Thoracic aorta (tissue), 2 donors: ENCODE data around the gene SLC16A8. TPM values are rescaled to one million over a fixed set of nuclear protein-coding genes. Genes with fewer than 3 reads are reported as not detected.

Experiments used
- ATAC-seq: fragments of 150-250 bp; one replicate; pipeline ENCODE4 v1.8.0; 2017; ENCODE audit warnings: low read depth; ENCODE audit not compliant: insufficient number of reproducible peaks, low FRiP score
- DNase-seq: peaks from one replicate; pipeline ENCODE4 v3.0.0-alpha.2; 2020; ENCODE audit warnings: low spot score
- H3K27ac ChIP-seq, 2 donors: fragments of 200-600 bp; sonication (generic); 1 replicate in 1 of 2; 2 replicates in 1 of 2; pipeline ENCODE4 v1.5.1; 2016; ENCODE audit warnings: mild to moderate bottlenecking in 2 of 2, moderate library complexity in 2 of 2
- H3K27me3 ChIP-seq: fragments of 200-600 bp; sonication (generic); replicated peaks from 2 replicates; pipeline ENCODE4 v1.6.0; 2016; ENCODE audit warnings: mild to moderate bottlenecking; ENCODE audit not compliant: insufficient read depth
- H3K36me3 ChIP-seq: fragments of 200-600 bp; sonication (generic); one replicate; pipeline ENCODE4 v1.5.1; 2016
- H3K4me1 ChIP-seq, 2 donors: fragments of 200-600 bp; sonication (generic); 1 replicate in 1 of 2; 2 replicates in 1 of 2; pipeline versions ENCODE4 v1.5.1 to v1.6.0; 2016; ENCODE audit warnings: low read depth in 2 of 2, mild to moderate bottlenecking in 1 of 2; ENCODE audit not compliant: control insufficient read depth in 1 of 2
- H3K4me3 ChIP-seq: fragments of 200-600 bp; sonication (generic); 2 replicates; pipeline ENCODE4 v1.5.1; 2016; ENCODE audit warnings: mild to moderate bottlenecking
- H3K9me3 ChIP-seq: fragments of 200-600 bp; sonication (generic); 2 replicates; pipeline ENCODE4 v1.5.1; 2016
- total RNA-seq, 2 donors: library from RNA; depleted of rRNA; stranded (reverse); fragments of >200 nt; gene quantifications; one replicate each; pipeline versions ENCODE4 v1.1.0 to v1.2.3, GENCODE V29; 2016
- TF ChIP-seq, protein P1 (sequence below): fragments of 200-600 bp; sonication (generic); IDR thresholded peaks from one replicate; pipeline ENCODE4 v1.5.1; 2019; ENCODE audit warnings: antibody characterized with exemption

Gene SLC16A8
- total RNA-seq, 2 donors from 2014 or later: 1.2 to 1.5 TPM

DNA sequence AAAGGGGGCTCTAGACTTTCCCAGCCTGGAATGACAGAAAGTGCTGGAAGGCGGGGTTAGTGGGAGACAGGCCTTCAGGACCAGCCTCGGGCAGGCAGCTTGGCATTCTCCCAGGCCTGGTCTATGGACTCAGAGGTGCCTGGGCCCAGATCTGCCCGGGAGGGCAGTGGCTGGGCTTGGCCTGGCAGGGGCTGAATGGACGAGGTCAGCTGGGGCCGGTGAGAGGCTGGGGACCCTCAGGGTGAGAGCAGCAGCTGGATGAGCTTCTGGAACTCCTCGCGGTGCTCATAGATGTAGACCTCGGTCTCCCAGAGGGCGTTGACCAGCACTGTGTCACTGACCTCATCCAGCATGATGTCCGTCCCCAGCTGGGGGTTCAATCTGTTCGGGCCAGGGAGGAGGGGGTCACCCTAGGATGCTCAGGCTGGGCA lies 28.0 kb upstream of the SLC16A8 start:
- TF ChIP-seq, protein P1, sequence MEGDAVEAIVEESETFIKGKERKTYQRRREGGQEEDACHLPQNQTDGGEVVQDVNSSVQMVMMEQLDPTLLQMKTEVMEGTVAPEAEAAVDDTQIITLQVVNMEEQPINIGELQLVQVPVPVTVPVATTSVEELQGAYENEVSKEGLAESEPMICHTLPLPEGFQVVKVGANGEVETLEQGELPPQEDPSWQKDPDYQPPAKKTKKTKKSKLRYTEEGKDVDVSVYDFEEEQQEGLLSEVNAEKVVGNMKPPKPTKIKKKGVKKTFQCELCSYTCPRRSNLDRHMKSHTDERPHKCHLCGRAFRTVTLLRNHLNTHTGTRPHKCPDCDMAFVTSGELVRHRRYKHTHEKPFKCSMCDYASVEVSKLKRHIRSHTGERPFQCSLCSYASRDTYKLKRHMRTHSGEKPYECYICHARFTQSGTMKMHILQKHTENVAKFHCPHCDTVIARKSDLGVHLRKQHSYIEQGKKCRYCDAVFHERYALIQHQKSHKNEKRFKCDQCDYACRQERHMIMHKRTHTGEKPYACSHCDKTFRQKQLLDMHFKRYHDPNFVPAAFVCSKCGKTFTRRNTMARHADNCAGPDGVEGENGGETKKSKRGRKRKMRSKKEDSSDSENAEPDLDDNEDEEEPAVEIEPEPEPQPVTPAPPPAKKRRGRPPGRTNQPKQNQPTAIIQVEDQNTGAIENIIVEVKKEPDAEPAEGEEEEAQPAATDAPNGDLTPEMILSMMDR: no peak
- Histone ChIP-seq H3K9me3 (no peaks in the 10 kb centered on the region), H3K27me3 (no peaks in the 10 kb centered on the region), H3K27ac (no peak overlapping the region), H3K36me3 (no peaks in the 10 kb centered on the region), H3K4me1 (peaks cover 0 to 34% of the 10 kb centered on the region in 2 donors), H3K4me3 (no peak overlapping the region)
- ATAC-seq (no peak), DNase-seq (no peak)

DNA sequence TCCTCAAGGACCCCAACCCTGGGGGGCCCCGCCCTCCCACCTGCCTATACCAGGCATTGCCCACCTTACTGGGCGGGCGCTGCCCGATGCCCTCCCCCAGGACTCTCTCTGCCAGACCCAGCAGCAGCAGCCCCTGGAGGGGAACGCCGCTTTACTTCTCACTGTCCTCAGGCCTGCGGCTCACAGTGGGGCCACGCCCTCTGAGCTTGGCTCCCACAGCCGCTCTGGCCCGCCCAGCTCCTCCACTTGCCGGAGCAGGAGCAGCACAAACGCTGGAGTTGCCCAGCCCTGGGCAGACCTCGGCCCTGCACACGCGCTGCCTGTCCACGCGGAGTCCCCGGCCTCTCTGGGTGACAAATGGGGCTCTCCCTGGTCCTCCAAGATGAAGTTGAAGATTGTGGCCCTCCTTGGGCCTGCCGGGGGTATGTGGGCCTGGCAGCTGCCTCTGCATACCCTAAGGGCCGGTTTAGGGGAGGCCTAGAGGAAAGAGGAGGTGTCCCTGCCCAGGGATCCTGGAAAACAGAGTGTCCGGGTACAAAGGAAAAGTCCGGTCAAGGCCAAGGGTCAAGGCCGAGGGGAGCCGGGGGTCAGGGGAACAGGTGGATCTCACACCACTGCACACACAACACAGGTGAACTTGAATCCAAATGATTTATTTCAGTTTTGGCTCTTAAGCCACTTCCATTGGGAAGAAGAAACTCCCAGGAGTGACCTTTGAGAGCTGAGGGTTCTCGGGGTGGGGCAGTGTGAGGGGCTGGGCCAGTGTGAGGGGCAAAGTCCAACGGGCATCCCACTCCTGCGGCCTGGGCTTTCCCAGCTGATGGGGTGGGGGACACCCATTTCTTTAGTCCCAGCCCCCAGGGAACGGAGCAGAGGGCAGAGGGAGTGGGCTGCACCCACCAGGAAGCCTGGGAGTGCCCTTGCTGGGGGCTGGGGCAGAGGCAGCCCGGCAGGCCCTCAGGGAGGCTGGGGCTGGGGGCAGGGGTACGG lies 27.2 kb upstream of the SLC16A8 start:
- no peak overlapping the region for H3K27ac ChIP-seq
- H3K9me3 ChIP-seq: no peaks in the 10 kb centered on the region
- H3K27me3 ChIP-seq: no peaks in the 10 kb centered on the region
- H3K36me3 ChIP-seq: no peaks in the 10 kb centered on the region
- ATAC-seq (no peak), DNase-seq (no peak)
- H3K4me3 ChIP-seq: no peak overlapping the region
- peaks cover 0 to 34% of the 10 kb centered on the region in 2 donors for H3K4me1 ChIP-seq
- TF ChIP-seq, protein P1: no peak

DNA sequence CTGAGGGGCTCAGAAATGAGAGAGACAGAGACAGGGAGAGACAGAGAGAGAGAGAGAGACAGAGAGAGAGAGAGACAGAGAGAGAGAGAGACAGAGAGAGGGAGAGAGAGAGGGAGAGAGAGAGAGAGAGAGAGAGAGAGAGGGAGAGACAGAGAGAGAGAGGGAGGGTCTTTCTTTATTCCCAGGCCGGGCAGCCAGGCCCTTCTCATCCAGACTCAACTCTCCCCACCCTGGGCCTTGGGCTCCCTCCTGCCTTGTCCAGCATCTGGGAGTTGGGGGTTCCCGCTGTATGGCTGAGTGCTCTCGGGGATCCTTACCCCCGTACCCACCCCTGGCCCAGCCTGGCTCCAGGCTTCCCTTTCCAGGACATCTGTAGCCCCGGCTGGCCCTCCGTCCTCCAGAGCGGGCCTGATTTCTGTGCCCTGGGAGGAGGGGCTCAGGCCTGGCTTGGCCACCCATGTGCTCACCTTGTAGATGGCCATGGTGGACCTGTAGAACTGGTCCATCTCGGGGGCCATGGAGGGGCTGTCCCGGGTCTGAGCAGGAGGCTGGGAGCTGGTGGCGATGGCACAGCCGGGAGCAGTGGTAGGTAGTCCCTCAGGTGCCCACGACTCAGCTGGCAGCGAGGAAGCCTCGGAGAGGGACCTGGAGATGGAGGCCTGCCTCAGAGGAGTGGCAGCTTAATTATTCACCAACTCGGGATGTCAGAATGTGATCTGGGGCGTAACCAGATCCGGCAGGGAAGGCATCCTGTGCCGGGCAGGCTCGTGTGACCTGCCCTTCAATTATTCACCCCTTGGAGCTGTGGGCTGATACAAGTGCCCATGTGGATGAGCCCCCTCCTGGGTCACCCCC lies 26.3 kb upstream of the SLC16A8 start, which contains the start of gene BAIAP2L2:
BAIAP2L2 (minus strand) TSS at position 677 of the 855 bp plus-strand sequence; CDS start at position 518, 159 bp downstream.
- no peak within 1 kb of the TSS for H3K27ac ChIP-seq

DNA sequence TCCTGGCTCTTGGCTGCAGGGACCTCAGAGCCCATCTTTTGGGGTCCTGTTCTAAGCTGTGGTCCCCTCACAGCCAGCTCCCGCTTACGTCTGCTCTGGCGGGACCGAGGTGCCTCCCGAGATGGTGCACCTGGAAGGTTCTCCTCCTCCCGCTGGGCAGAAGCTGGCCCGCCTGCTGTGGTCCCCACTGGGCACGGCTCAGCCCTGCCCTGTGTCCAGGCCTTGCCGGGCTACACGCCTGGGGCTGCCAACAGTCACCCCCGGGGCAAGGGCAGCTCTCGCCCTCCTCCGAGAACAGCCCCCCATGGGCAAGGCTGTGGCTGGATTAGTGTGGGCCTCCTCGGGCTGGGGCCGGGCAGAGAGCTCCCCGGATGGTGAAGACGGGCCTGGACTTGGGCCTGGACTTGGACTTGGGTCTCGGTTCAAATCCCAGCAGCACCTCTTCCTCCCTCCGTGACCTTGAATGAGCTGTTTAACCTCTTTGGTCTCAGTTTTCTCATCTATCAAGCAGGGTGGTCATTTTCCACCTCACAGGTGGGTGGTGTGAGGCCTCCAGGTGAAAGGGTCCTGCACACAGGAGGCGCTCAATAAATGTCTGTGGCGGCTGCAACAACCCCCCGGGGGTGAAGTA lies 25.5 kb upstream of the SLC16A8 start:
- TF ChIP-seq, protein P1: no peak
- no peak for ATAC-seq
- Histone ChIP-seq H3K36me3 (no peaks in the 10 kb centered on the region), H3K27me3 (no peaks in the 10 kb centered on the region), H3K27ac (no peak overlapping the region), H3K4me3 (no peak overlapping the region), H3K4me1 (peaks cover 0 to 28% of the 10 kb centered on the region in 2 donors), H3K9me3 (no peaks in the 10 kb centered on the region)
- no peak for DNase-seq

More for the DNA sequence above, 26.3 kb upstream of the SLC16A8 start, which contains the start of gene BAIAP2L2:
- Histone ChIP-seq H3K4me1 (peaks cover 0 to 34% of the 10 kb centered on the region in 2 donors), H3K9me3 (no peaks in the 10 kb centered on the region), H3K4me3 (no peak within 1 kb of the TSS), H3K36me3 (no peaks in the 10 kb centered on the region), H3K27me3 (no peaks in the 10 kb centered on the region)
- ATAC-seq (no peak), DNase-seq (no peak)
- TF ChIP-seq, protein P1: no peak
